ENCODE data around the gene SERPINB4.

DNA sequence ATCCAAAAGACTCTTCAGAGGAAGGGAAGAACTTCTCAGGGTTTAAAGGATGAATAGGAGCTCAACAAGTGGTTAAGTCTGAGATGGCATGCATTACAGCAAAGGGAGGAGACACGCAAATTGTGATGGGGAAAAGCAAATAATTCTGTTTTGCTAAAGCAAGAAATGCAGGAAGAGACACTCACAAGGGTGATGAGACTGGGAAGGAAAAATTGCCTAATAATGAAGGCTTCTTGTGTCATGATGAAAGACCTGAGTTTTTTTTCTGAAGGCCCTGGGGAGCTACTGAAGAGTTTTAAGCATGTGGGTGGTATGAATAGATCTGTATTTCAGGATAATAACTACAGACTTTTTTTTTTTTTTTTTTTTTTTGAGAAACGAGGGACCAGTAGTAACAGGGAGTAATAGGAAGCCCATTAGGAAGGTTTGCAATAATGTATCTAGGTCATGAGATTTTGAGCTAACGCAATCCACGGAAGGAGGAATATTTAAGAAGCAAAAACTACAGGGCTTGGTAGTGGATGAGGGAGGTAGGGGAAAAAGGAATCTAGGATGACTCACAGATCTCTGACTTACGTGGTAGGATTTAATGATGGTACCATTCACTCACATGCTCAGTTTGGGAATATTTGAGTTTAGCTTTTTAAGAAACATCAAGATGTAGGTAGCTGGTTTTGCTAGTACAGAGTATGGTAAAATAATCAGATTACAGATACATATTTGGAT lies 33.6 kb upstream of the SERPINB4 start:
- TF ChIP-seq, protein P1, sequence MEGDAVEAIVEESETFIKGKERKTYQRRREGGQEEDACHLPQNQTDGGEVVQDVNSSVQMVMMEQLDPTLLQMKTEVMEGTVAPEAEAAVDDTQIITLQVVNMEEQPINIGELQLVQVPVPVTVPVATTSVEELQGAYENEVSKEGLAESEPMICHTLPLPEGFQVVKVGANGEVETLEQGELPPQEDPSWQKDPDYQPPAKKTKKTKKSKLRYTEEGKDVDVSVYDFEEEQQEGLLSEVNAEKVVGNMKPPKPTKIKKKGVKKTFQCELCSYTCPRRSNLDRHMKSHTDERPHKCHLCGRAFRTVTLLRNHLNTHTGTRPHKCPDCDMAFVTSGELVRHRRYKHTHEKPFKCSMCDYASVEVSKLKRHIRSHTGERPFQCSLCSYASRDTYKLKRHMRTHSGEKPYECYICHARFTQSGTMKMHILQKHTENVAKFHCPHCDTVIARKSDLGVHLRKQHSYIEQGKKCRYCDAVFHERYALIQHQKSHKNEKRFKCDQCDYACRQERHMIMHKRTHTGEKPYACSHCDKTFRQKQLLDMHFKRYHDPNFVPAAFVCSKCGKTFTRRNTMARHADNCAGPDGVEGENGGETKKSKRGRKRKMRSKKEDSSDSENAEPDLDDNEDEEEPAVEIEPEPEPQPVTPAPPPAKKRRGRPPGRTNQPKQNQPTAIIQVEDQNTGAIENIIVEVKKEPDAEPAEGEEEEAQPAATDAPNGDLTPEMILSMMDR (IDR thresholded peaks at IDR 0.05) = no peak
- no peak for TF ChIP-seq POLR2A (IDR thresholded peaks at IDR 0.05)
